AG20443 (cell line): ENCODE data around the gene GMDS.

ENCODE experiments used
- DNase-seq: peaks from one replicate; pipeline ENCODE4 v3.0.0; 2012; ENCODE audit warnings: low spot score, mixed read lengths

GMDS gene

GRCh38 chr6:1738558-1739081 is 506.8 kb downstream of the GMDS start:
- no peak for DNase-seq

GRCh38 chr6:1737463-1738311 is 507.7 kb downstream of the GMDS start:
- DNase-seq, result no peak

- no peak for DNase-seq
Observed at GRCh38 chr6:1736346-1737105, 508.9 kb downstream of the GMDS start.

GRCh38 chr6:1735239-1735803 is 510.1 kb downstream of the GMDS start:
- no peak for DNase-seq

- no peak for DNase-seq
Observed at GRCh38 chr6:1730882-1731281, 514.5 kb downstream of the GMDS start.

GRCh38 chr6:1729750-1730140 is 515.7 kb downstream of the GMDS start:
- DNase-seq, result no peak

GRCh38 chr6:1729133-1729749 is 516.2 kb downstream of the GMDS start:
- no peak for DNase-seq

GRCh38 chr6:1726341-1726768 is 519.0 kb downstream of the GMDS start:
- no peak for DNase-seq

- no peak for DNase-seq
Observed at GRCh38 chr6:1724616-1725015, 520.8 kb downstream of the GMDS start.

- DNase-seq, result no peak
Observed at GRCh38 chr6:1724124-1724523, 521.3 kb downstream of the GMDS start.

- DNase-seq, result no peak
Observed at GRCh38 chr6:1722801-1723200, 522.6 kb downstream of the GMDS start.

- no peak for DNase-seq
Observed at GRCh38 chr6:1720620-1721322, 524.6 kb downstream of the GMDS start.

GRCh38 chr6:1719922-1720321 is 525.5 kb downstream of the GMDS start:
- no peak for DNase-seq

- no peak for DNase-seq
Observed at GRCh38 chr6:1716868-1717267, 528.5 kb downstream of the GMDS start.

- DNase-seq, result no peak
Observed at GRCh38 chr6:1716396-1716795, 529.0 kb downstream of the GMDS start.

GRCh38 chr6:1715336-1715735 is 530.1 kb downstream of the GMDS start:
- DNase-seq, result no peak

GRCh38 chr6:1714654-1715053 is 530.8 kb downstream of the GMDS start:
- DNase-seq, result no peak

GRCh38 chr6:1713016-1713600 is 532.3 kb downstream of the GMDS start:
- no peak for DNase-seq

GRCh38 chr6:1712451-1712850 is 533.0 kb downstream of the GMDS start:
- no peak for DNase-seq

- DNase-seq, result no peak
Observed at GRCh38 chr6:1711136-1711535, 534.3 kb downstream of the GMDS start.

GRCh38 chr6:1709234-1709641 is 536.2 kb downstream of the GMDS start:
- no peak for DNase-seq
